Loucy (cell line): ENCODE data around the gene PGBD5.

Source experiments
- H2AFZ ChIP-seq: fragments of 200-600 bp; sonication (generic); 2 replicates; pipeline ENCODE4 v1.6.0; 2016; ENCODE audit warnings: antibody characterized with exemption, mild to moderate bottlenecking, low read length, moderate library complexity
- H3F3A ChIP-seq: fragments of 200-600 bp; 2 replicates; pipeline ENCODE4 v1.6.0; 2016; ENCODE audit warnings: antibody characterized with exemption, low read depth, mild to moderate bottlenecking
- H3K27me3 ChIP-seq: fragments of 200-600 bp; sonication (generic); 2 replicates; pipeline ENCODE4 v1.6.1; 2014; ENCODE audit warnings: low read length, mild to moderate bottlenecking; ENCODE audit not compliant: insufficient read depth, poor library complexity, severe bottlenecking
- H3K36me3 ChIP-seq: fragments of 200-600 bp; sonication (generic); 2 replicates; pipeline ENCODE4 v1.6.1; 2016; ENCODE audit warnings: low read length; ENCODE audit not compliant: insufficient read depth
- H3K4me1 ChIP-seq: fragments of 200-600 bp; sonication (generic); 2 replicates; pipeline ENCODE4 v1.5.1; 2014; ENCODE audit warnings: low read length, mild to moderate bottlenecking; ENCODE audit not compliant: insufficient read depth, poor library complexity, severe bottlenecking
- H3K4me2 ChIP-seq: fragments of 200-600 bp; sonication (generic); 2 replicates; pipeline ENCODE4 v1.6.0; 2014; ENCODE audit warnings: antibody characterized with exemption, low read length, low read depth, mild to moderate bottlenecking; ENCODE audit not compliant: poor library complexity, severe bottlenecking
- H3K4me3 ChIP-seq: fragments of 200-600 bp; sonication (generic); 2 replicates; pipeline ENCODE4 v1.5.1; 2014; ENCODE audit warnings: low read length, mild to moderate bottlenecking, mixed read lengths; ENCODE audit not compliant: poor library complexity, severe bottlenecking
- H3K79me2 ChIP-seq: fragments of 200-600 bp; sonication (generic); 2 replicates; pipeline ENCODE4 v1.6.1; 2014; ENCODE audit warnings: low read length; ENCODE audit not compliant: insufficient read depth
- H3K9ac ChIP-seq: fragments of 200-600 bp; sonication (generic); 2 replicates; pipeline ENCODE4 v1.6.0; 2014; ENCODE audit warnings: mild to moderate bottlenecking, low read depth, low read length, moderate library complexity; ENCODE audit not compliant: poor library complexity, severe bottlenecking
- H3K9me2 ChIP-seq: fragments of 200-600 bp; sonication (generic); replicated peaks from 2 replicates; pipeline ENCODE4 v1.6.1; 2016; ENCODE audit warnings: low read depth, low read length, mixed read lengths
- H3K9me3 ChIP-seq: fragments of 200-600 bp; sonication (generic); 2 replicates; pipeline ENCODE4 v1.6.1; 2014; ENCODE audit warnings: mild to moderate bottlenecking, antibody characterized with exemption, low read length, low read depth; ENCODE audit not compliant: insufficient read depth
- H4K20me1 ChIP-seq: fragments of 200-600 bp; sonication (generic); 2 replicates; pipeline ENCODE4 v1.6.0; 2014; ENCODE audit warnings: antibody characterized with exemption, low read length, mild to moderate bottlenecking; ENCODE audit not compliant: insufficient read depth, poor library complexity, severe bottlenecking
- CTCF ChIP-seq: fragments of 200-600 bp; sonication (generic); conservative IDR thresholded peaks from 2 replicates; pipeline ENCODE4 v1.5.1; 2014; ENCODE audit warnings: mild to moderate bottlenecking, antibody characterized with exemption, low read length
- EZH2phosphoT487 ChIP-seq: fragments of 200-600 bp; IDR thresholded peaks from 2 replicates; pipeline ENCODE4 v1.6.1; 2018; ENCODE audit warnings: antibody characterized with exemption, mild to moderate bottlenecking, moderate library complexity, borderline replicate concordance

Gene PGBD5

GRCh38 chr1:230381049-230381467, 45.1 kb downstream of the PGBD5 start:
- no peak overlapping the region for H3K4me2 ChIP-seq
- no peaks in the 10 kb centered on the region for H3K9me2 ChIP-seq
- no peaks in the 10 kb centered on the region for H3F3A ChIP-seq
- no peaks in the 10 kb centered on the region for H3K36me3 ChIP-seq
- no peaks in the 10 kb centered on the region for H3K4me1 ChIP-seq
- H2AFZ ChIP-seq, result no peak overlapping the region
- H4K20me1 ChIP-seq, result no peaks in the 10 kb centered on the region
- no peak overlapping the region for H3K9ac ChIP-seq
- H3K9me3 ChIP-seq, result no peaks in the 10 kb centered on the region
- H3K79me2 ChIP-seq, result no peaks in the 10 kb centered on the region
- H3K27me3 ChIP-seq, result no peaks in the 10 kb centered on the region
- no peak overlapping the region for H3K4me3 ChIP-seq
- TF ChIP-seq CTCF (no peak), EZH2phosphoT487 (no peak)

GRCh38 chr1:230379928-230380327, 46.2 kb downstream of the PGBD5 start:
- Histone ChIP-seq H3K4me2 (no peak overlapping the region), H3F3A (no peaks in the 10 kb centered on the region), H3K4me1 (no peaks in the 10 kb centered on the region), H3K9me3 (no peaks in the 10 kb centered on the region), H4K20me1 (no peaks in the 10 kb centered on the region), H3K36me3 (no peaks in the 10 kb centered on the region), H3K9ac (no peak overlapping the region), H2AFZ (no peak overlapping the region), H3K27me3 (no peaks in the 10 kb centered on the region), H3K4me3 (no peak overlapping the region), H3K9me2 (no peaks in the 10 kb centered on the region), H3K79me2 (no peaks in the 10 kb centered on the region)
- TF ChIP-seq EZH2phosphoT487 (no peak), CTCF (no peak)

DNA sequence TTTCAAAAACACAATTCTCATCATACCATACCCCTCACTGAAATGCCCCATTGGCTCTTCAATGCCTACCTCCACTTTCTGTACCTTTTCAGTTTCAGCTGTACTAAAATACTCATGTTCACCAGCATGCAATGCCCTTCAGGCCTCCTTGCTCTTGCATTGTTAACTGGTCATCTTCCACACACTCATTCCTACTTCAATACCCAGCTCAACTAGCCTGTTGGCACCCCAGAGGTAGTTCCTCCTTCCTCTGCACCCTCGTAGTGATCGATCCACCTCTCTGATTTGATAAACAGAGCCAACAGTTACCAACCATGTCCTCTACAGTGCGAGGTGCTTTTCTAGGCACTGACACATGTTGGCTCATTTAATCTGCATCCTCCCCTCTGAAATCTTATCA, 46.7 kb downstream of the PGBD5 start:
- Histone ChIP-seq H3K4me3 (no peak overlapping the region), H3K27me3 (no peaks in the 10 kb centered on the region), H3K9ac (no peak overlapping the region), H3K36me3 (no peaks in the 10 kb centered on the region), H3K9me3 (no peaks in the 10 kb centered on the region), H2AFZ (no peak overlapping the region), H3K4me1 (no peaks in the 10 kb centered on the region), H4K20me1 (no peaks in the 10 kb centered on the region), H3K79me2 (no peaks in the 10 kb centered on the region), H3F3A (no peaks in the 10 kb centered on the region), H3K9me2 (no peaks in the 10 kb centered on the region), H3K4me2 (no peak overlapping the region)
- no peak for TF ChIP-seq CTCF
- no peak for TF ChIP-seq EZH2phosphoT487
